Ascending aorta (tissue), 2 donors: ENCODE results near the gene PTN. TPM values are rescaled to one million over a fixed set of nuclear protein-coding genes. Genes with fewer than 3 reads are reported as not detected.

Source experiments
- DNase-seq, 2 donors: peaks; one replicate each; pipeline ENCODE4 v3.0.0-alpha.2; 2019; ENCODE audit warnings: low spot score in 2 of 2
- H3K27ac ChIP-seq, 2 donors: fragments of 200-600 bp; sonication (generic); one replicate each; pipeline ENCODE4 v1.5.1; 2016 to 2017; ENCODE audit warnings: mild to moderate bottlenecking in 1 of 2
- H3K27me3 ChIP-seq: fragments of 200-600 bp; sonication (generic); one replicate; pipeline ENCODE4 v1.5.1; 2017
- H3K36me3 ChIP-seq, 2 donors: fragments of 200-600 bp; sonication (generic); one replicate each; pipeline ENCODE4 v1.5.1; 2016
- H3K4me1 ChIP-seq, 2 donors: fragments of 200-600 bp; sonication (generic); one replicate each; pipeline ENCODE4 v1.5.1; 2016 to 2017; ENCODE audit warnings: mild to moderate bottlenecking in 1 of 2
- H3K4me3 ChIP-seq, 2 donors: fragments of 200-600 bp; sonication (generic); one replicate each; pipeline ENCODE4 v1.5.1; 2016 to 2017; ENCODE audit warnings: mild to moderate bottlenecking in 1 of 2
- H3K9me3 ChIP-seq, 2 donors: fragments of 200-600 bp; sonication (generic); one replicate each; pipeline ENCODE4 v1.5.1; 2016
- CTCF ChIP-seq, 3 experiments: fragments of 200-600 bp in 2 of 3; fragments of 450-650 bp in 1 of 3; sonication (generic) in 2 of 3; IDR thresholded peaks; one replicate each; pipeline ENCODE4 v1.5.1; 2016 to 2019; ENCODE audit warnings: antibody characterized with exemption in 3 of 3, mild to moderate bottlenecking in 1 of 3, moderate library complexity in 1 of 3
- intact Hi-C: fragments of 100-400 bp; cut with DNase I; formaldehyde crosslinking; loops from one replicate; pipeline ENCODE4 v1.15.1; 2023
- total RNA-seq: library from RNA; depleted of rRNA; stranded (reverse); fragments of >200 nt; gene quantifications from one replicate; pipeline ENCODE4 v1.1.0, GENCODE V29; 2016

Gene PTN
- total RNA-seq, 1 donor from 2014 or later = 10.4 TPM

GRCh38 chr7:137373507-137373906 is 30.0 kb upstream of the PTN start:
- no peak overlapping the region for H3K27ac ChIP-seq
- H3K4me3 ChIP-seq = no peak overlapping the region
- H3K4me1 ChIP-seq = no peaks in the 10 kb centered on the region
- intact Hi-C loops = no loop called here
- peaks cover 0 to 10% of the 10 kb centered on the region in 2 donors for H3K9me3 ChIP-seq
- H3K36me3 ChIP-seq = no peaks in the 10 kb centered on the region
- TF ChIP-seq CTCF (IDR thresholded peaks at IDR 0.05) = no peak
- no peak for DNase-seq
- no peaks in the 10 kb centered on the region for H3K27me3 ChIP-seq

- H3K27ac ChIP-seq = no peak overlapping the region
- H3K9me3 ChIP-seq = no peaks in the 10 kb centered on the region
- intact Hi-C loops = no loop called here
- no peaks in the 10 kb centered on the region for H3K4me1 ChIP-seq
- no peak for TF ChIP-seq CTCF (IDR thresholded peaks at IDR 0.05)
- no peak overlapping the region for H3K4me3 ChIP-seq
- no peak for DNase-seq
- no peaks in the 10 kb centered on the region for H3K27me3 ChIP-seq
- no peaks in the 10 kb centered on the region for H3K36me3 ChIP-seq
Measured at GRCh38 chr7:137371616-137372015, 28.1 kb upstream of the PTN start.

GRCh38 chr7:137366995-137367394 is 23.5 kb upstream of the PTN start:
- Histone ChIP-seq H3K36me3 (no peaks in the 10 kb centered on the region), H3K4me1 (no peaks in the 10 kb centered on the region), H3K4me3 (no peak overlapping the region), H3K9me3 (no peaks in the 10 kb centered on the region), H3K27me3 (no peaks in the 10 kb centered on the region), H3K27ac (no peak overlapping the region)
- TF ChIP-seq CTCF (IDR thresholded peaks at IDR 0.05) = no peak
- intact Hi-C loops = no loop called here
- DNase-seq = no peak

- intact Hi-C loops = no loop called here
- no peaks in the 10 kb centered on the region for H3K36me3 ChIP-seq
- no peaks in the 10 kb centered on the region for H3K4me1 ChIP-seq
- H3K4me3 ChIP-seq = no peak overlapping the region
- peaks cover 0 to 3% of the 10 kb centered on the region in 2 donors for H3K9me3 ChIP-seq
- no peak for TF ChIP-seq CTCF (IDR thresholded peaks at IDR 0.05)
- H3K27me3 ChIP-seq = no peaks in the 10 kb centered on the region
- H3K27ac ChIP-seq = no peak overlapping the region
- no peak for DNase-seq
Measured at GRCh38 chr7:137363683-137364082, 20.1 kb upstream of the PTN start.

GRCh38 chr7:137360087-137360679 is 16.6 kb upstream of the PTN start:
- H3K27me3 ChIP-seq = no peaks in the 10 kb centered on the region
- no peak overlapping the region for H3K4me3 ChIP-seq
- H3K4me1 ChIP-seq = no peaks in the 10 kb centered on the region
- H3K9me3 ChIP-seq = peaks cover 0 to 3% of the 10 kb centered on the region in 2 donors
- H3K36me3 ChIP-seq = no peaks in the 10 kb centered on the region
- DNase-seq = no peak
- H3K27ac ChIP-seq = no peak overlapping the region
- TF ChIP-seq CTCF (IDR thresholded peaks at IDR 0.05) = no peak
- intact Hi-C loops = no loop called here

GRCh38 chr7:137354961-137355360 is 11.4 kb upstream of the PTN start:
- no peaks in the 10 kb centered on the region for H3K4me1 ChIP-seq
- intact Hi-C loops = no loop called here
- peaks cover 0 to 3% of the 10 kb centered on the region in 2 donors for H3K9me3 ChIP-seq
- no peak for DNase-seq
- no peaks in the 10 kb centered on the region for H3K27me3 ChIP-seq
- no peak overlapping the region for H3K4me3 ChIP-seq
- no peaks in the 10 kb centered on the region for H3K36me3 ChIP-seq
- no peak for TF ChIP-seq CTCF (IDR thresholded peaks at IDR 0.05)
- H3K27ac ChIP-seq = no peak overlapping the region
